Germinal center (tissue), 1 donor: Measurements from ENCODE around the gene AQP12A.
"Not testable (repeated sequence)": the region's sequence is repeated elsewhere in the genome, so short reads cannot be mapped to it uniquely, and the experiment has no call there.

Source experiments
- DNase-seq: peaks from one replicate; pipeline ENCODE4 v3.0.0; 2012; ENCODE audit warnings: mixed read lengths, low spot score

The AQP12A gene

DNA sequence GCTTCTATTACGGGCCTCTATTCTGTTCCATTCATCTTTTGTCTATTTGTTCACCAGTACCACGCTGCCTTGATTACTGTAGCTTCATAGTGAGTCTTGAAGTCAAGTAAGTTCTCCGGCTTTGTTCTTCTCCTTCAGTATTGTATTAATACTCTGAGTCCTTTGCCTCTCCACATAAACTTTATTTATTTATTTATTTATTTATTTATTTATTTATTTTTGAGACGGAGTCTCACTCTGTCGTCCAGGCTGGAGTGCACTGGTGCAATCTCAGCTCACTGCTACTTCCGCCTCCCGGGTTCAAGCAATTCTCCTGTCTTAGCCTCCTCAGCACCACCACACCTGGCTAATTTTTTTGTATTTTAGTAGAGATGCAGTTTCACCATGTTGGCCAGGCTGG, 31.8 kb upstream of the AQP12A start:
- DNase-seq, result not testable (repeated sequence)

DNA sequence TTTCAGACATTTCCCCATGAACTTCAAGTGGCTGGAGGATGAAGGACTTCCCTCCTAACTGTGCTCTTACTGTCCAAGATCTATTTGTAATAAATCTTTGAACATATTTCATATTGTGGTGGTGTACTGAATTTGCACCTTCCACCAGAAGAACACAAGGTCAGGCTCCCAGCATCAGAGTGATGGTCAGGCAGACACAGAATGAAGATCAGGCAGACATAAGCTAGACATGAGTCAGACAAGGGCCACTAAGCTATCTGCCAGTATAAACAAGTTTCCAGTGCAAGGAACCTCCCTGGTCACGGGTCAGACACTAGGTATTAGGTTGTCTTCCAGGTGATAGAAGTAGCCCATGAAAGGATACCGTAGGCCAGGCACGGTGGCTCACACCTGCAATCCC, 29.0 kb upstream of the AQP12A start:
- no peak for DNase-seq

DNA sequence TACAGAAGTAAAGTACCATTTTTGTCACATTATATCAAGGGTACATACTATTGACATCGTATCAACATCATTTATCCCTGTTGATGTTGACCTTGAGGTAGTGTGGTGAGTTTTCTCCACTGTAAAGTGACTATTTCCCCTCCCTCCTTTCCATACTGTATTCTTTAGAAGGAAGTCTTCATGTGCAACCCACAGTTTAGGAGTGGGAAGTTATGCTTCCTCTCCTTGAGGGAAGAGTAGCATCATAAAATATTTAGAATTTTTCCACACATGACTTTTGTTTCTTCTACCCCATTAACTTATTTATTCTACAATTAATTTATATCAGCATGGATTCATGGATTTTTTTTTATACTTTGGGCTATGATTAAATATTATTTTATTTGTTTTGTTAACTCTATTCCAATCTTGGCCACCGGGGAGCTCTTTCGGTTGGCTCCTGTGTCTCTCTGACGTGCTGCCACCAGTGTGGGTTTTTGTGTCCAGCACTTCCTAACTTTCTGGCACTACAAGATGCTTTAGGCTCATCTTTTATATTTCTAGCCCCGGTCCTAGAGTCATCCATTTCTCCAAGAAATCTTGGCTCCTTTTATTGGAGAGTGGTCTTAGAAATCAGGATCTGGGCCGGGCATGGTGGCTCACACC, 28.0 kb upstream of the AQP12A start:
- DNase-seq, result no peak

DNA sequence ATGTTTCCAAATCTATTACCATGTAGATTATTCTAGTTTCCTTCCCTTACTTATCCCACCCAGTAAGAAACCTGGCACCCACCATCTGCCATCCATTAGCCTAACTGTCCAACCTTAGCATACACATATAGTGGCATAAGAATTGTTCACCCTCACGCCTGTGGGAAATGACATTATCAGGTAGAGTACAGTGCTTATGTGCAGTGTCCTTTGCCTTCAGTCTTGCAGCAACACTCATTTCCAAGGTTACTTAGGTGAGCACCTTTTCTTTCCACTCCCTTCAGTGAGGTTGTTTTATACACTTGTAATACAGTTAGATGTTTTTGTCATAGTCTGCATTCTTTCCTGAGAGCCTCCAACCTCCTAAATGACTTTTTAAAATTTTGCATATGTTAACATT, 27.0 kb upstream of the AQP12A start:
- no peak for DNase-seq

DNA sequence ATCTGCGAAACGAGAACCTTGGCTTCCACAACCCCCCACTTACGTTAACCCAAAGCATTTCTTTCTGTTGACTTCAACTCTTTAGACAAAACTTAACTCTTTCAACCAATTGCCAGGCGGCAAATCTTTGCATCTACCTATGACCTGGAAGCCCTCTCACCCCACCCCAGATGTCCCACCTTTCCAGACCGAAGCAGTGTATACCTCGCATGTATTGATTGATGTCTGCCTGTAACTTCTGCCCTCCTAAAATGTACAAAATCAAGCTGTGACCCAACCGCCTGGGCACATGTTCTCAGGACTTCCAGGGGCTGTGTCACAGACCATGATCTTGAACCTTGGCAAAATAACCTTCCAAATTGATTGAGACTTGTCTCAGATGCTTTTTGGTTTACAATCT, 21.3 kb upstream of the AQP12A start:
- DNase-seq, result no peak

DNA sequence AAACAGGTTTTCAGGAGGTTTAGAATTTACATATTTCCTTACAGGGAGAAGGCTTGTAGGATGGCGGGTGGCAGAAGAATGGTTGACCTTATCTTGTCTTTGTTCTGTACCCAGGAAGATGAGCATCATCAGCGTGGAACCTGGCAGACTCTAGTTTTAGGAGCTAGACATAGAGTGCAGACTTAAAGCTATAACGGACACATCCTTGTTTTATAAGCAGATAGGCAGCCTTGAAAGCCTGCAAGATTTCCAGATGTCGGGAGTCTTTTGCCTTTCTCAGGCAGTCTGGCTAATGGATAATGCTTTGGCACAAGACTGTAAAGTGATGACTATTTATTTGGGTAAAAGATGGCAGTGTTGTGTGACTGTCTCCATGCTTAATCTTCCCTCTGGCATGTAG, 20.7 kb upstream of the AQP12A start:
- no peak for DNase-seq

DNA sequence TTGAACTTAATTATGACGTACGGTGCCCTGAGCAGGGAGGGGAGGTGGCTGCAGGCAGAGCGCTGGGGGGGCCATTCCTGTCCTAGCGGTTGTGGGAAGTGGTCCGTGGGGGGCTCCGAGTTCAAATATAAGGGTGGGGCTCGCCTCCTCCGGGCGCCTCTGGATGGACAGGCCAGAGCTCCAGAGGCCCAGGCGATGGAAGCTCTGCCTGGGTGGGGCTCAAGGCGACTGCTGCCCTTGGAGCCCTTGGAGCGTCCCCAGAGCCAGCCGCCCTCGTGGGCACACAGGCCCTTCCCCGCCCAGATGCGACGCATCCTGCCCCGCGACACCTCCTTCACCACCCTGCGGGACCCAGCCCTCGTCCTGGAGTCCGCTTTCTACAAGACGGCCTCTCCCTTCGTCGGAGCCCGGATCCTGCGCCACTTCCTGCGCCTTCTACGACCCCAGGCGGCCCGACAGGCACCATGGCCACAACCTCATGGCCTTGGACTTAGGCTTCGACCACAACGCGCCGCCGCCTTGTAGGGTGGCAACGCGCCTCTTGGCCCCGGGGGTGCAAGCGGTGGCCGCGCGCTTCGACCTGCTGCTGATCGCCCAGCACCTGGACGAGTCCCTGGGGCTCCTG, 19.5 kb upstream of the AQP12A start:
- no peak for DNase-seq

DNA sequence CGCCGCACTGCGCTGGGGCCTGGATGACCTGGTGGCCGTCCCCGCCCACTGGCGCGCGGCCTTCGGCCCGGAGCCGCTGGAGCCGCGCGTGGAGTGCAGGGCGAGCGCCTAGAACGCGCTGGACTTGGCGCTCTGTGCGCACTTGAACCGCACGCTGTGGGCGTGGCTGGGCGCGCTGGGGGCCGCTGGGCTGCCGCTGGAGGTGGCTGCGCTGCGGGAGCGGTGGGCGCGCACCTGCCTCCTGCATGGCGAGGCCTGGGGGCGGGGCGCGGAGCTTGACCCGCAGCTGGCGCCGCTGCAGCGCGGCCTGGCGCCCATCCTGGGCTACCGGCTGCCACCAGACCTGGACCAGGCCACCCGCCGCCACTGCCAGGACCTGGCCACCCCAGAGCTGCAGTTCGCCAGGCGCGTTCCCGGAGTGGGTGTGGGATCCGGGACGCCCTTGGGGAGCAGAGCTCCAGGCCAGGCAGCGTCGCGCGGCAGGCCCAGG, 18.9 kb upstream of the AQP12A start:
- DNase-seq, result no peak

DNA sequence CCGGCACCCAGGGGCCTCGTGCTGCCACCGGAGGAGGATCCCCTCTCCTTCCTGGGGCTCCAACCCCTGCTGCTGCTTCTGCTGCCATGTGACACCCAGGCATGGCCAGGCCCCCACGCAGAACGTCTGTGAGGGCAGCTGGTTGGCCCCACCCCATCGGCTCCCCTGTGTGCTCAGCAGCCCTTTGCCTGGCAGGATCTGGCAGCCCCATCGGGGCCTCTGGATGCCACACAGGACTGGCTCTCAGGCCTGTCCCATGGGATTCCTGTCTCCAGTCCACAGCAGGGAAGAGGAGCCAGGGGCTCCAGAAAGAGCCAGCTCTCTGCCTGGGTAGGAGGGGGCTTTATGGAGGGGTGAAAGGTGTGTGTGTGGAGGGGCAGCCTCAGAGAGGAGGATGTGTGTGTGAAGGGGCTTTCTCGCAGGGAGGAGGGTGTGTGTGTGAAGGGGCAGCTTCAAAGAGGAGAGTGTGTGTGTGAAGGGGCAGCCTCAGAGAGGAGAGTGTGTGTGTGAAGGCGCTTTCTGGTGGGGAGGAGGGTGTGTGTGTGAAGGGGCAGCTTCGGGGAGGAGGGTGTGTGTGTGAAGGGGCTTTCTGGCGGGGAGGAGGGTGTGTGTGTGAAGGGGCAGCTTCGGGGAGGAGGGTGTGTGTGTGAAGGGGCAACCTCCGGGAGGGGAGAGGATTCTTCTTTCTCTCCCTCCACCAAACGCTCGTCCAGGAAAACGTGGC, 17.0 kb upstream of the AQP12A start:
- DNase-seq, result not testable (repeated sequence)

DNA sequence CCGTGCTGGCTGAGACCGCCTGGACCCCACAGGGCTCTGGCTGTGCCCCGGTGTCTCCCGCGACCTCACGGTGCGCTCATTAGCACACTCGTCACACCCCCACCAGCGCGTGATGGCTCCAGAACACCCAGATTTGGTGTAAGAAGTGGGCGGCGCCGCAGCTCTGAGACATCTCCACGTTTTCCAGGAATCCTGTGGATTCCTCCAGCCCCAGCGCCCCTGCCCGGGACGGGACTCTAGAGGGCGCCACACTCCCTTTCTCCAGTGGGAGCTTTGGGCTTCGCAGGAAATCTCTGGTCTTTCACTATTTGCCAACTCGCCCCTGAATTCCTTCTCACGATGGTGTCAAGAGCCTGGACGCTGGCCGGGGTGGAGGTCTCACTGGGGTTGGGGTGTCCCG, 16.3 kb upstream of the AQP12A start:
- DNase-seq, result not testable (repeated sequence)

DNA sequence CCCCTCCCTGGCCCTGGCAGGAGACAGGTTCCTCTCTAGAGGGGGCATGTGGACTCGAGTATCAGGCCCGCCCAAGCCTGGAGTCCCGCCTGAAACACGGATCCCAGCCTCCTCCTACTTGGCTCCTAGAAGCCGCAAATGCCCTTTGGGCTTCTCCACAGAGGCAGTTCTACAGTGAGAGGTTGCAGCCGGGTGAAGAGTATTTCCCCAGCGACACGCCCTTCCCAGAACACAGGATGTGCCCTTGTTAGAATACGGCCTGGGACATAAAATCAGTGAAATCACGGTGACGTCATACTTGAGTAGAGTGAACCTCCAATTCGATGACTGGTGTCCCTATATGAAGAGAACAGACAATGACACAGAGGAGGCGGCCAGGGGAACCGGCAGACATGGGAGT, 13.6 kb upstream of the AQP12A start:
- DNase-seq, result not testable (repeated sequence)

DNA sequence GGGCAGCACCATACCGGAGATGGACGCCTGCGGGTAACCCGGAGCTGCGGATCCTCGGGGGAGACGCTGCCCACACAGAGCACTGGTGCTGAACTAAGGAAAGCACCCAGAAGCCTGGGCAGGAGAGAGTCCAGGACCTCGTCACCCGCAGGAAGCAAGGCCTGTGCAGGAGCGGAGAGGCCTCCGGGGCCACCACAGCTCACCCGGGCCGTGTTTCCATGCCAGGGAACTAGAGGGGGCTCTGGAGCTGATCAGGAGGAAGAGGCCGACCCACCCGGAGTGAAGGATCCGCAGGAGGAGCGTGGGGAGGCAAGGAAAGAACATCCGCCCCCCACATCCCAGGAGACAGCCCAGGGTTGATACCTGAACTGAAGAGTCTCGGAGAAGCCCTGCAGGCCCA, 12.8 kb upstream of the AQP12A start:
- DNase-seq, result not testable (repeated sequence)

DNA sequence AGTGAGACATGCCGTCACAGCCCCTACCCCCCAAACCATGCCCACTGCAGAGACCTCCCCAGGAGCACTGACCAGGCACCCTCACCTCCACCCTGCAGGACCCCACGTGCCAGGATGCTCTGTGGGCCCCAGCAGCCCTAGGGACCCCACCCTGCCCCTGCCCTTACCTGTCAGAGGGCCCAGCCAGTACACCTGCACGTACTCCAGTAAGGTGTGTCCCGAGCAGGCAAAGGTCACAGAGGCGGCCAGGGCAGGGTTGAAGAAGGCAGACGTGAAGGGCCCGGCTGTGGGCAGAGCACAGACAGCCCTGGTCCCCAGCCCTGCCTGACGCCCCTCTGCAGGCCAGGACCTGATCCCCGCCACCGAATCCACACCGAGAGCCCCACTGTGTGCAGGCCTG, 11.5 kb upstream of the AQP12A start:
- not testable (repeated sequence) for DNase-seq

DNA sequence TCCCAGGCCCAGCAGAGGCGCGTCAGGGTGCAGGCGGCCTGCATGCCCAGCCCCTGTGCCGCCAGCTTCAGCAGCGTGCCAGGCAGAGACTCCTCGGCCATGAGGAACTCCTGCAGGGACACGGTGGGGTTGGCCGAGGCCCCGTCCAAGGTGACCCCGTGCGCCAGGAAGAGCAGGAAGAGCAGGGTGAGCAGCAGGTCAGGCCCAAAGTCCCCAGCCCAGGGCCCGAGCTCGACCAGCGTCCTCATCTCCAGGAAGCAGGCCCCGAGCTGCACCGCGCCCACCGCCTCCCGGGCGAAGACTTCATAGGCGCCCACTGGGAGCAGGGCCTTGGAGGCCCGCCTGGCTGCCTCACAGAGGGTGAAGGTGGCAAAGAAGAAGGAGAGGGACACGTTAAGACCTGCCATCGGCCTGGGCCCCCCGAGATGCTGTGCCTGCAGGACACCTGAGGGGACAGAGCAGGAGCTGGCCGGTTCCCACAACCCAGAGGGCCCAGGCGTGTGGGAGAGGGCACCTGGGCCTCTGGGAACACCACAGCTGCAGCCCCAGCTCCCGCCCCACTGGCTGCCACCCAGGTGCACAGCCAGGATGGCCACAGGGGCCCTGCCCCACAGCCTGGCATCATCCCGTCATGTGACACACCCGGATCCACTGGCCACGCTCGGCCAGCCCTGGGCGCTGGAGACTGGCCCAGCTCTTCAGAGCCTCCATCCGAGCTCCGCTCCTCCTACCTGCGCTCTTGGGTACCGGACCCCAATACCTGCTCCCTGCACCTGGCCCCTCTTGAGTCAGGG, 9.0 kb upstream of the AQP12A start, which contains the start of gene AQP12B:
Gene AQP12B, minus strand, starts transcription at position 455 of the 794 bp plus-strand sequence. Its CDS starts 48 bp downstream, at position 407.
- not testable (repeated sequence) for DNase-seq

DNA sequence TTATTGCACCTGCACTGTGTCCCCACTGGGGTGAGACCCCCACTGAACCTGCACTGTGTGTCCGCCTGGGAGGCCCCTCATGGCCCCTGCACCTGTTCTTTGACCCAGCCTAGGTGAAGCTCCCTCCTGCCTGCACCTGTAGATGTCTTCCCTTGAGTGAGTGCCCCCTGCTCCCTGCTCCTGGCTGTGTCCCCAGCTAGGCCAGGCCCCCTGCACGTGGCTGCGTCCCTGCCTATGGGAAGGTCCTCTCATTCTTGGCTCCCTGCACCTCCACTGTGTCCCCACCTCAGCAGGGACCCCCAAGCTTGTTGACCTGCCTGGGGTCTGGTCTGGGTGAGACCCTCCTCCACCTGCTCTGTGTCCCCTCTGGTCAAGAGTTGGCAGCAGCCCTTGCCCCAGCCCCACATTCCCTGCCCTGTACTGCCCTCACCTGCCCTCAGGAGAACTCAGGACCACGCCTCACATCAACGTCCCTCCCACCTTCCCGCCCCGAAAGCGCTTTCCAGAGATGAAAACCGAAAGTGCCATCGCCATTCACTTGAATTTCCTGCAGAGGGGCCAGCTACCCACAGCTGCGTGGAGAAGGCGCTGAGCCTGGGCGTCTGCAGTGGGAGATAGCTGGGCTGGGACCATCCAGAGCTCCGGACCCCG, 8.2 kb upstream of the AQP12A start:
- not testable (repeated sequence) for DNase-seq

DNA sequence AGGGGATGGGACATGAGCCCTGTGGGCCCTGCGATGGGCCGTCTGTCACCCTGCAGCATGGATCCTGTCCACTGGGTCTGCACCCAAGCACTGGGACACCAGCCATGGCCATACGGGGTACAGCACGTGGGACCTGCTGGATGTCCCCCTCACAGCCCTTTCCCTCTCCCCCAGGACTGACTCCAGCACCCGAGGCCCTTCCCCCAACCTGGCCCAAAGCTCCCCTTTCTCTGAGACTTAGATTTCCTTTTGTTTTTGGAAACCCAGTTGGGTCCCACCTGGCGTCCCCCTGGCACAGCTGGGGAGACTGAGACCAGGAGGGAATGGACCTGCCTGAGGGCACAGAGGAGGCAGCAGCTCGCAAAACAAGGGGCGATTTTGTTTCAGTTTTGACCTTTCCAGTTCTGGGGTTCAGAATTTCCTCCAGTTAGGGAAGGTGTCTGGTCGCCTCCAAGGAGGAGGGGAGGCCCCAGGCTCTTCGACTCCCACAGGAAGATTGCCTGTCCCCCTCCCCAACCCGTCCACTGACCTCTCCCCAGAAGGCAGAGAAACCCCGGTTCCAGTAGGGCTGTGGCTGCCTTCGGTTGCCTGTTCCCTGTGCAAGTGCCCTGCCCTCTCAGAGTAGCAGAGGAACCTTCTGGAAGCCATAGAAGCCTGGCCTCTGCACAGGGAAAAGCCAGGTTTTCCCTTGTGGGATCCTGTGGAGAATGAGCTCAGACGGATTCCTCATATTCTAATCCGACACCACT, 7.5 kb upstream of the AQP12A start:
- DNase-seq, result not testable (repeated sequence)

DNA sequence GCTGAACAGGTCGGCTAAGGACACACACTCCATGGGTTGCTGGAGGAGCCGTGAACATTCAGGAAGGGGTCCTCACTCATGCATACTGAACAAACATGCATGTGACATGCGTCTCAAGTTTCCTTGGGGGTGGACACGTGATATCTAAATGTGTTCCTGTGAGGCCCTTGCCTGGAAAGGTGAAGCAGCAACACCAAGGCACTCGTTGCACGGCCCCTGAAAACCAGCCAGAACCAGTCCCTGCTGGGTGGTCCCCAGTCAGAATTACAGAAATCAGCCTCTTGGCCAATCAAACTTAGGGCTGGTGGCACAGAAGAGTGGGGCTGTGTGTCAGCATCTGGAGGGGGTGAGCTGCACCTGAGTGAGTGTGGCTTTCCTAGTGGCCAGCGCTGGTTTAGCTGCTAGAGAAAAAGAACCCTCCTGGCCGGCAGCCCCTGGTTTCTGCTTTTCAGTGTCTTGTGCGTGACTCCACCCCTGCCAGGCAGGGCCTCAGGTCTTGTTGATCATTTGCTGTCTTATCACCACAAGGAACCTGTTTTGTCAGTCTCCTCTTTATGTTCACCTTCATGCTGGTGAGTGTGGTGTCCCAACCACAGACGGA, 5.8 kb upstream of the AQP12A start:
- no peak for DNase-seq

DNA sequence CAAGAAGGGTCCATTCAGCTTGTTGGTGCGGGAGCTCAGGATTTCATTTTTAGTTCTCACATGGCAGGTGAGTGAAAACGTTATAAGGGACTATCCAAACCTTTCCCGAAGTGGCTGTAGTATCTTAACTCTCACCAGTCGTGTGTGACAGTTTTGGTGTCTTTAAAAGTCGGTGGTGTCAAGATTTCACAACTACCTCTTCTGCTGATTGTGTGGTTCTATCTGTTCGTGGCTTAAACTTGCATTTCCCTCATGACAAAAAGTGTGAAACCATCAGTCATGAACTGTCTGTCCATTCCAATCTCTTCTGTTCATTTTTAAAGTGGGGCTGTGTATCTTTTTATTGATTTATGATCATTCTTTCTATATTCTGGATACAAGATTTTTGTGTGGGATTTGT, 5.2 kb upstream of the AQP12A start:
- DNase-seq, result no peak

DNA sequence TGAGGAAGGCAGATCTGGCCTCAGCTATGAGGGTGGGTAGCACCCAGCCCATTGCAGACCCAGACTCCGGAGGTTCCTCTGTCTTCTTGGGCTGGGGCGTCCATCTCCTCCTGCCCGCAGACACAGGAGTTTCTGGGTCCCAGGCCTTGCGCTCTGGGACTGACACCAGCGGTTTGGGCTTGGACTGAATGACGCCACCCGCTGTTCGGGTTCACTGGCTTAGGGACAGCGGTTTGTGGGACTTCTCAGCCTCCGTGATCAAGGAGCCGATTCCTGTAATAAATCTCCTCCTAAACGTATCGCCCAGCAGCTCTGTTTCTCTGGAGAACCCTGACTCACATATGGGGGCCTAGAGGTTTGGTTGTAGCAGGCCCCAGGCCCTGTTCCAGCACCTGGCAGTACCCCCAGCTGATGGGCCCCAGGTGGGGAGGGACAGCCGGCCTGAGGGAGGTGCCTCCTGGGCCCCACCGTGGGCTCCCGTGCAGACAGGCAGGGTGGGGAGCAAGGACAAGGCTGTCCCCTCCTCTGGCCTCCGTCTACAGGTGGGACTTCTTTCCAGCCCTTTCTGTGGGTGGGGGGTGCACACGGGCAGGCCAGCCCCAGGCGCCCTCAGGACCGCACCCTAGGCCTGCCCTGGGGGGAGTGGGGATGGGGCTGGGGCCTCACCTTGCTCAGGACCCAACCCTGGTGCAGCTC, 4.5 kb upstream of the AQP12A start:
- no peak for DNase-seq
